Small intestine (tissue), 7 donors: ENCODE measurements around the gene SLC1A7. TPM values are rescaled to one million over a fixed set of nuclear protein-coding genes. Genes with fewer than 3 reads are reported as not detected.
A peak's percentile ranks its signal among the peaks of the same experiment; 100 is the strongest.

ENCODE experiments used
- DNase-seq, 2 donors: peaks; one replicate each; pipeline versions ENCODE4 v3.0.0 to v3.0.0-alpha.2; 2013
- FAIRE-seq: peaks from 2 replicates; lab custom pipeline; 2012; peaks lifted over from hg19 to GRCh38; lab: Jason Lieb, UNC
- H3K27ac ChIP-seq, 3 donors: one replicate each; pipeline ENCODE4 v1.5.1; 2013; ENCODE audit warnings: low read length in 2 of 3, mild to moderate bottlenecking in 2 of 3, control low read depth in 1 of 3, inconsistent platforms in 1 of 3, low read depth in 1 of 3, moderate library complexity in 1 of 3
- H3K27me3 ChIP-seq, 3 donors: one replicate each; pipeline ENCODE4 v1.6.1; 2013; ENCODE audit warnings: low read length in 3 of 3, inconsistent platforms in 1 of 3; ENCODE audit not compliant: control insufficient read depth in 3 of 3, insufficient read depth in 3 of 3
- H3K36me3 ChIP-seq, 3 donors: one replicate each; pipeline ENCODE4 v1.6.1; 2013; ENCODE audit warnings: low read length in 3 of 3, inconsistent platforms in 1 of 3, low read depth in 1 of 3, mild to moderate bottlenecking in 1 of 3, moderate library complexity in 1 of 3; ENCODE audit not compliant: control insufficient read depth in 3 of 3, insufficient read depth in 2 of 3
- H3K4me1 ChIP-seq, 3 donors: one replicate each; pipeline ENCODE4 v1.6.1; 2013; ENCODE audit warnings: low read length in 2 of 3, inconsistent platforms in 1 of 3, low read depth in 1 of 3, mild to moderate bottlenecking in 1 of 3, moderate library complexity in 1 of 3; ENCODE audit not compliant: control insufficient read depth in 3 of 3, insufficient read depth in 2 of 3
- H3K4me3 ChIP-seq, 3 donors: one replicate each; pipeline ENCODE4 v1.5.1; 2013; ENCODE audit warnings: low read length in 3 of 3, control low read depth in 1 of 3, inconsistent platforms in 1 of 3, low read depth in 1 of 3, mild to moderate bottlenecking in 1 of 3, moderate library complexity in 1 of 3
- H3K9me3 ChIP-seq, 2 donors: one replicate each; pipeline ENCODE4 v1.6.1; 2013; ENCODE audit warnings: low read depth in 1 of 2, low read length in 1 of 2; ENCODE audit not compliant: control insufficient read depth in 2 of 2, insufficient read depth in 1 of 2
- WGBS, 3 donors: extraction: QIAGEN DNeasy Blood & Tissue Kit; methylation state at CpG; one replicate each; pipeline ENCODE4 v1.1.7; 2013; 5-methylcytosine and 5-hydroxymethylcytosine counted together
- polyA plus RNA-seq, 4 donors: library from polyadenylated mRNA; stranded (reverse) in 3 of 4; unstranded in 1 of 4; fragments of 200-250 nt in 3 of 4; fragments of 120-200 nt in 1 of 4; gene quantifications; one replicate each; pipeline versions ENCODE4 v1.2.1 to v1.2.3, GENCODE V29; 2013
- donor health status: healthy with polysubstance abuse.
- donor health status: control.
- donor health status: control.
- donor health status: Bipolar disorder and iron deficiency.
- donor health status: healthy.

Gene SLC1A7
- polyA plus RNA-seq, 4 donors = 0.32 to 9.2 (median 4.7) TPM

DNA sequence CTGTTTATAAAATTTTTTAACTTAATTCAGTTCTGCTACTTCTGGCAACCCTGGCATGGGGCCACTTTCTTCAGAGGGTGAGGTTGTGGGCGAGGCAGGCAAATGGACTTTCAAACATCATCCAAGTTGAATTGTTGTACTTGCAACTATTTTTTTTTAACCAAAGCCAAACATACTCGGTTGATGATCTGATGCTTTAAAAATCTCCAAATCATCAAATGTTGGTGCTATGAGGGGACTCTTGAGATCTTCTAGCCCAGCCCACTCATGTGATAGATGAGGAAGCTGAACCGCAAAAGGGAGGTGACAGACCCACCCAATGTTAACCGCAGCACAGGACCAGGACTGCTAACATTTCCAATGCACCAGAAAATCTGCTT lies 6.7 kb downstream of the SLC1A7 start:
- Histone ChIP-seq H3K27me3 (no peaks in the 10 kb centered on the region), H3K4me1 (peaks cover 0 to 5% (median 0%) of the 10 kb centered on the region in 3 donors), H3K36me3 (no peaks in the 10 kb centered on the region), H3K27ac (peak overlapping the region in 1 of 3 donors; percentile 40), H3K9me3 (peaks cover 0 to 3% of the 10 kb centered on the region in 2 donors), H3K4me3 (no peak overlapping the region)
- FAIRE-seq (no peak), DNase-seq (peak; percentile 28 to 70)
- WGBS, 3 donors = 24 to 51% (median 43%) methylated on average over 4 of the region's 4 CpGs

- Histone ChIP-seq H3K27me3 (no peaks in the 10 kb centered on the region), H3K4me1 (peaks cover 0 to 5% (median 0%) of the 10 kb centered on the region in 3 donors), H3K27ac (peak overlapping the region in 2 of 3 donors; percentile 2 to 45), H3K4me3 (no peak overlapping the region), H3K36me3 (no peaks in the 10 kb centered on the region), H3K9me3 (peaks cover 0 to 3% of the 10 kb centered on the region in 2 donors)
- FAIRE-seq (no peak), DNase-seq (peak; percentile 26 to 67)
- WGBS, 3 donors = 54 to 60% (median 59%) methylated on average over 23 of the region's 23 CpGs
Measured at GRCh38 chr1:53134961-53135734, 7.3 kb downstream of the SLC1A7 start.

DNA sequence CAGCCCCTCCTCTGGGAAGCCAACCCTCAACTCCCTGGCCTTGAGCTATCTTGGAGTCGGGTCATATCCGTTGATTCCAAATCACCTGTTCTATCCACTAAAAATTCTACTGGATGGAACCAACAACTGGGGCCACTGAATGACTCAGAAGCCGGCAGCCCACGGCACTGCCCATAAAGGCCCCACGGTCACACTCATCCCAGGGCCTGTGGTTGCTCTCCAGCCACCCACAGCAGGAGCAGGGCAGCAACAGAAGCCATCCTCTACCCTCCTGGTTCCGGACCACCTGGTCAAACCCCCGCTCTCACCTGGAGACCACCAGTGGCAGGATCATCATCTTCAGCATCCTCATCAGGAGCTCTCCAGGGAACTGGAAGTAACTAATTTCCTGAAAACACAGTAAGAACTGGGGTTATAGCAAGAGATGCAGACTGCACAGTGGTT lies 8.4 kb downstream of the SLC1A7 start:
- Histone ChIP-seq H3K4me3 (no peak overlapping the region), H3K27me3 (no peaks in the 10 kb centered on the region), H3K9me3 (peaks cover 0 to 3% of the 10 kb centered on the region in 2 donors), H3K4me1 (peaks cover 0 to 5% (median 0%) of the 10 kb centered on the region in 3 donors), H3K36me3 (peaks cover 0 to 3% (median 0%) of the 10 kb centered on the region in 3 donors), H3K27ac (no peak overlapping the region)
- 92 to 98% (median 96%) methylated on average over 7 of the region's 7 CpGs for WGBS, 3 donors
- FAIRE-seq (no peak), DNase-seq (no peak)

DNA sequence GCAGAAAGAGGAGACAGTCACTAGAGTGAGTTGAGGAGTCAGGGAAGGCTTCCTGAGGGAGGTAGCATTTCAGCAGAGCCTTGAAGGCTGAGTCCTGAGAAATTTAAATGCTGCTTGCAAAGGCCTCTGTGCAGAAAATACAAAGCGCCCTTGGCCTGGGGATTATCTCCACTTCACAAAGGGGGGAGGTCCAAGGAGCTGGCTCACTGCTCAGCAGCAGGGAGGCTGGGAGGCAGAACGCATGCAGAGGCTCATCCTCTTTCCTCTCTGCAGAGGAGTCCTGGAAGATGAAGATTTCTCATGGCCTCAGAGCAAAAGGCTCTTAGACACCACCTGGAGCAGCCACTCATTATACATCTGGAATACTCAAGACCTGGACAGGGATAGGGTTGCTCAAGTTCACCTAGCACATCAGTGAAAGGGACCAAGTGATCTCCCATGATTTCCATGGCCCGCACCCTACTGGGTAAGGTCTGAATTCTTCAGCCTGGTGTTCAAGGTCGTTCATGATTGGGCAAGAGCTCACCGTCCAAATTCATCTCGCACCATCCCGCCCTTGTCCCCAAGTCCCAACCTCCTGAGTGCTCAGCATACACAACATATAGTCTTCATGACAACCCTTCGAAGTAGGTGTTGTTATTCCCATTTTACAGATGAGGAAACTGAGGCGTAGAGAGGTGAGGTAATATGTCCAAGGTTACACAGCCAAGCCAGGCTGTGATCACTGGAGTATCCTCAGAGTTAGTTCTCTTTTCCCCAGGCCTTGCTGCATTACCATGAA lies 9.0 kb downstream of the SLC1A7 start:
- DNase-seq = no peak
- peaks cover 0 to 3% of the 10 kb centered on the region in 2 donors for H3K9me3 ChIP-seq
- FAIRE-seq = no peak
- 82 to 83% (median 82%) methylated on average over 9 of the region's 9 CpGs for WGBS, 3 donors
- H3K4me3 ChIP-seq = no peak overlapping the region
- no peaks in the 10 kb centered on the region for H3K27me3 ChIP-seq
- H3K27ac ChIP-seq = no peak overlapping the region
- peaks cover 0 to 3% (median 0%) of the 10 kb centered on the region in 3 donors for H3K36me3 ChIP-seq
- peaks cover 0 to 5% (median 0%) of the 10 kb centered on the region in 3 donors for H3K4me1 ChIP-seq

GRCh38 chr1:53132176-53132575 lies 10.3 kb downstream of the SLC1A7 start:
- FAIRE-seq = no peak

GRCh38 chr1:53131590-53131938 lies 10.9 kb downstream of the SLC1A7 start:
- DNase-seq (no peak), FAIRE-seq (no peak)

More at GRCh38 chr1:53132176-53132575, 10.3 kb downstream of the SLC1A7 start:
- Histone ChIP-seq H3K27me3 (no peaks in the 10 kb centered on the region), H3K4me1 (peaks cover 0 to 5% (median 0%) of the 10 kb centered on the region in 3 donors), H3K27ac (no peak overlapping the region), H3K9me3 (no peaks in the 10 kb centered on the region), H3K4me3 (no peak overlapping the region), H3K36me3 (peaks cover 0 to 3% (median 0%) of the 10 kb centered on the region in 3 donors)
- 85 to 88% (median 86%) methylated on average over 8 of the region's 8 CpGs for WGBS, 3 donors
- DNase-seq = no peak

DNA sequence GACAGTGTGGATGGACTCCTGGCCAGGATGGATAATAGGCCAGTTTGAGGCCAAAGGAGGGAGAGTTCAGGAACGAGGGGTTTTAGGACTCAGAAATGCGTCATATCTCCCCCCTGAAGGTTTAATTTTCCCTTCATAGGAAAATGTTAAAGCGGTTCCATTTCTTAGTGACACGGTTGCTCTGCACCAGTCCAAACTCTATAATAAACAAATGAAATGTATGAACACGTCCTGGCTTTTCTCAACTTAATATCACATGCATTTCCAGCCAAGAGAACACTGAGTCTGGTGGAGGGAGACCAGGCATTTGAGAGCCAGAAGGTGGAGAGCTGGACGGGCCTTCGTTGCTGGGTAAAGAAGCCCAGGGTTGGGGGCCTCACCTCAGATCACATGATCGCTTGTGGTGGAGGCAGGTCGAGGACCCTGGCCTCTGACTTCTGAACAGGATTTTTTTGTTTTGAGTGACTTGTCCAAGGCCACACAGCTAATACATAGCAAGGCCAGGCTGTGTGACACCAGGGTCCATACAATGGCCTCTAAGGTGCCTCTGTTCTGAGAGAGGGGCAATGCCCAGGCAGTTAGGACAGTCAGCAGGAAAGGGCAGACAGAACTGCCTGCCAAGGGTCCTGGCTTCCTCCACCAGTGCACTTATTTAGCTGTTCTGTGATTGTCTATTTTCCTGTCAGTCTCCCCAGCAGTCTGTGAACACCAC lies 11.4 kb downstream of the SLC1A7 start:
- 74 to 82% (median 79%) methylated on average over 9 of the region's 9 CpGs for WGBS, 3 donors
- Histone ChIP-seq H3K4me3 (no peak overlapping the region), H3K27me3 (no peaks in the 10 kb centered on the region), H3K9me3 (no peaks in the 10 kb centered on the region), H3K27ac (peak overlapping the region in 1 of 3 donors; percentile 63), H3K36me3 (peaks cover 0 to 3% (median 0%) of the 10 kb centered on the region in 3 donors), H3K4me1 (peaks cover 0 to 5% (median 0%) of the 10 kb centered on the region in 3 donors)
- DNase-seq (no peak), FAIRE-seq (no peak)

More at GRCh38 chr1:53131590-53131938, 10.9 kb downstream of the SLC1A7 start:
- Histone ChIP-seq H3K4me3 (no peak overlapping the region), H3K27ac (no peak overlapping the region), H3K9me3 (no peaks in the 10 kb centered on the region), H3K27me3 (no peaks in the 10 kb centered on the region), H3K36me3 (peaks cover 0 to 3% (median 0%) of the 10 kb centered on the region in 3 donors), H3K4me1 (peaks cover 0 to 5% (median 0%) of the 10 kb centered on the region in 3 donors)
- 83 to 86% (median 85%) methylated on average over 2 of the region's 2 CpGs for WGBS, 3 donors

DNA sequence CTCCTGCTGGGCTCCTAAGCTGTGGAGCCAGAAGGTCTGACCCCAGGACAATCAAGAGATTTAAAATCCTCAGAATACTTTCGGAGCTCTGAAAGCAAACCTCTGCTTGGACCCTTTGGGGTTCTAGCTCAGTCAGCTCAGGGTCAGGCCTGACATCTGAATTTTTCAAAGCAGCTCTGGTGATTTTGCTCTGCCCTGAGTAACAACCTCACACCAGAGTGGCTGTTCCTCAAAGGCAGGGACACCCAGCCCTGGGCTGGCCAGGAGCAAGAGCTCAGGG lies 11.9 kb downstream of the SLC1A7 start:
- DNase-seq (no peak), FAIRE-seq (no peak)
- WGBS, 3 donors = 92 to 100% (median 94%) methylated on average over 1 of the region's 1 CpG
- peaks cover 0 to 1% (median 0%) of the 10 kb centered on the region in 3 donors for H3K4me1 ChIP-seq
- peaks cover 0 to 3% (median 0%) of the 10 kb centered on the region in 3 donors for H3K36me3 ChIP-seq
- no peaks in the 10 kb centered on the region for H3K9me3 ChIP-seq
- H3K27ac ChIP-seq = peak overlapping the region in 1 of 3 donors; percentile 63
- H3K27me3 ChIP-seq = no peaks in the 10 kb centered on the region
- no peak overlapping the region for H3K4me3 ChIP-seq
